Activated CD8-positive, alpha-beta T cell treated with anti-CD3 and anti-CD28 coated beads, Interleukin-2, amount 10 ng/mL, durations not matched to agents 7 days and 5 days (primary cell): ENCODE data around the gene ABTB1. TPM values are rescaled to one million over a fixed set of nuclear protein-coding genes. Genes with fewer than 3 reads are reported as not detected.
"Not testable (repeated sequence)": the region's sequence is repeated elsewhere in the genome, so short reads cannot be mapped to it uniquely, and the experiment has no call there.

ENCODE experiments used
- ATAC-seq: fragments of 150-1000 bp; cut with Tn5 transposase; one replicate; pipeline ENCODE4 v1.10.0; 2021; ENCODE audit warnings: moderate library complexity
- CTCF ChIA-PET: fragments of 350-600 bp; sonication (Branson Sonifier 250); formaldehyde crosslinking; loops from one replicate; lab custom pipeline; 2021; ENCODE audit warnings: antibody characterized with exemption; lab: Charles Lee
- POLR2A ChIA-PET: fragments of 350-600 bp; sonication (Branson Sonifier 250); formaldehyde crosslinking; loops from one replicate; lab custom pipeline; 2021; ENCODE audit warnings: antibody characterized with exemption; lab: Charles Lee
- DNase-seq: peaks from one replicate; pipeline ENCODE4 v3.0.0-alpha.2; 2020
- H3K27ac Mint-ChIP-seq: one replicate; pipeline ENCODE4 v1.8.0; 2021; ENCODE audit warnings: mild to moderate bottlenecking, mixed read lengths
- H3K27me3 Mint-ChIP-seq: one replicate; pipeline ENCODE4 v1.8.0; 2021; ENCODE audit warnings: low read depth, mixed read lengths
- H3K36me3 Mint-ChIP-seq: one replicate; pipeline ENCODE4 v1.8.0; 2021; ENCODE audit warnings: low read depth, mixed read lengths
- H3K4me1 Mint-ChIP-seq: one replicate; pipeline ENCODE4 v1.8.0; 2021; ENCODE audit warnings: low read depth, mixed read lengths
- H3K4me3 Mint-ChIP-seq: one replicate; pipeline ENCODE4 v1.8.0; 2021; ENCODE audit warnings: mild to moderate bottlenecking, mixed read lengths
- H3K9me3 Mint-ChIP-seq: one replicate; pipeline ENCODE4 v1.8.0; 2022; ENCODE audit warnings: mixed read lengths; ENCODE audit not compliant: insufficient read depth
- total RNA-seq, 2 experiments: library from RNA; stranded (reverse); gene quantifications; one replicate each; pipeline ENCODE4 v1.2.3, GENCODE V29; 2021

Gene ABTB1
- total RNA-seq, 2 experiments from 2014 or later: 15.6 to 16.5 TPM

DNA sequence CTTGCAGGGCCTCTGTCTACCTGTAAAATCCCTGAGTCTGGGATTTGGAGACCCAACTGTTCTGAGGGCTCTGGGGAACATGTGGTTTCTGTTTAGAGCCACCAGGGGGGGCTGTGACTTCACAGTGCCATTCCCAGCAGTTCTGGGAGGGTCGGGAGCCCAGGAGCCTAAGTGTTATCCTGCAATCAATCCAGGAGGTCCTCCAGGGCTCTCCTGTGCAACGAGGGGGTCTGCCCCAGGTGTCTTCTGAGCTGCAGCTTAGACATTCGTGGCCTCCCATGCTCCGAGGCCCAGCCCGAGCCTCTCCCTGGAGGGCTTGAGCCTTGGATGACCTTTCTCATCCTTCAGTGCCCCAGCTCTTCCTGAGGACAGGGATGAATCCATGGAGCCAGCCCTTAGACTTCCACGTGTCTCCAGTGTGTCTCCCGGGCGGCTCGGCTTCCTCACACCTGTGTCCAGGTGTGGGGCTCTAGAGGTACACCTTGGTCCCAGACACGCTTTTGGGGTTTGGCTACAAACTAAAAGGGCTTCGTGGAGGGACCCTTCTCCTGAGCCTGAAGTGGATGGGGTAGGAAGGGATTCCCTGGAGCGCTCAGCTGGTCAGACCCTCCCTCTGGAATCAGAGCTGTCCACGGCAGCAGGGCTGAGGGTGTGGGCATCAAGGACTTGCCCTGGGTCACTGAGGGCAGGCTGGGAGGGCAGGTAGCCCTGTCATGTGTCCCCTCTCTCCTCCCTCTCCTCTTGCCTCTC lies 20.3 kb upstream of the ABTB1 start:
- Mint-ChIP-seq H3K27ac (no peak overlapping the region), H3K4me3 (no peak overlapping the region), H3K36me3 (no peaks in the 10 kb centered on the region), H3K4me1 (no peaks in the 10 kb centered on the region), H3K9me3 (no peaks in the 10 kb centered on the region), H3K27me3 (peaks cover 4% of the 10 kb centered on the region)
- ATAC-seq: no peak
- ChIA-PET CTCF (interaction anchor here (0.8 to 2.6 kb wide), 9 partner anchors 9 to 392 kb away, joined by 3 to 10 read pairs (median 4); partner anchors contain the start of gene ABTB1), POLR2A (no interaction called here)
- DNase-seq: peak; percentile 40

DNA sequence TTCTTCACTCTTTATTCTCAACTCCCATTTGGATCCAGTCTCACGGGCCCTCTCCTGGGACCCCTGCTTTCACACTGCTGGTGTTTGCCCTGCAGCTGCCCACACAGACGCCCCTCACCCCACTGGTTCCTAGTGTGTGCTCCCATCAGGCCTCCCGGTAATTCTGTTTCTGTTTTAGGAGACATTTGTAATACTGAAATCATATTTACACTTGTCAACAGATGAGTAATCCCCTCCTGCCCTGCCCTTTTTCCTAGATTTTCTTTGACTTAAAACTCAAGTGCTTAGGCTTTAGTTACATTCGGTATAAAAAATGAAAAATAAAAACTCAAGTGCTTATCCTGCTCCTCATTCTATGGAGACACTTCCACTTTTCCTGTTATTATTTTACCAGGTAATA lies 18.4 kb upstream of the ABTB1 start:
- CTCF ChIA-PET: no interaction called here

DNA sequence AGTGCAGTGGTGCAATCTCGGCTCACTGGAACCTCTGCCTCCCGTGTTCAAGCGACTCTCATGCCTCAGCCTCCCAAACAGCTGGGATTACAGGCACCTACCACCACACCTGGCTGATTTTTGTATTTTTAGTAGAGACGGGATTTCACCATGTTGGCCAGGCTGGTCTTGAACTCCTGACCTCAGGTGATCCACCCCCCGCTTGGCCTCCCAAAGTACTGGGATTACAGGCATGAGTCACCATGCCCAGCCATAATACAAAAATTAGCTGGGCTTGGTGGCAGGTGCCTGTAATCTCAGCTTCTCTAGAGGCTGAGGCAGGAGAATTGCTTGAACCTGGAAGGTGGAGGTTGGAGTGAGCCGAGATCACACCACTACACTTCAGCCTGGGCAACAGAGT lies 17.8 kb upstream of the ABTB1 start:
- H3K4me3 Mint-ChIP-seq, H3K9me3 Mint-ChIP-seq, DNase-seq, POLR2A ChIA-PET, H3K4me1 Mint-ChIP-seq, H3K36me3 Mint-ChIP-seq, ATAC-seq, H3K27ac Mint-ChIP-seq: not testable (repeated sequence)
- CTCF ChIA-PET: interaction anchor here (1.1 kb wide), 1 partner anchor 177 kb away, joined by 3 read pairs; no protein-coding TSS in a partner anchor
- H3K27me3 Mint-ChIP-seq: peaks cover 10% of the 10 kb centered on the region

More for the DNA sequence above, 18.4 kb upstream of the ABTB1 start:
- ATAC-seq (no peak), DNase-seq (peak; percentile 15)
- POLR2A ChIA-PET: no interaction called here
- Mint-ChIP-seq H3K27me3 (peaks cover 11% of the 10 kb centered on the region), H3K4me3 (no peak overlapping the region), H3K27ac (no peak overlapping the region), H3K9me3 (no peaks in the 10 kb centered on the region), H3K36me3 (no peaks in the 10 kb centered on the region), H3K4me1 (no peaks in the 10 kb centered on the region)

GRCh38 chr3:127655641-127656040 lies 17.1 kb upstream of the ABTB1 start:
- Mint-ChIP-seq H3K27me3 (peaks cover 8% of the 10 kb centered on the region), H3K4me3 (no peak overlapping the region), H3K27ac (no peak overlapping the region), H3K9me3 (no peaks in the 10 kb centered on the region), H3K36me3 (no peaks in the 10 kb centered on the region), H3K4me1 (no peaks in the 10 kb centered on the region)
- ATAC-seq (no peak), DNase-seq (no peak)
- ChIA-PET POLR2A (interaction anchor here (2.0 kb wide), 1 partner anchor 16 kb away, joined by 6 read pairs; no protein-coding TSS in a partner anchor), CTCF (interaction anchor here (1.1 kb wide), 1 partner anchor 176 kb away, joined by 3 read pairs; no protein-coding TSS in a partner anchor)

GRCh38 chr3:127656906-127657305 lies 15.8 kb upstream of the ABTB1 start:
- ATAC-seq (no peak), DNase-seq (no peak)
- no peaks in the 10 kb centered on the region for H3K36me3 Mint-ChIP-seq
- H3K27ac Mint-ChIP-seq: no peak overlapping the region
- no peaks in the 10 kb centered on the region for H3K9me3 Mint-ChIP-seq
- H3K4me1 Mint-ChIP-seq: no peaks in the 10 kb centered on the region
- peaks cover 8% of the 10 kb centered on the region for H3K27me3 Mint-ChIP-seq
- no peak overlapping the region for H3K4me3 Mint-ChIP-seq
- ChIA-PET POLR2A (interaction anchor here (2.0 kb wide), 1 partner anchor 15 kb away, joined by 6 read pairs; no protein-coding TSS in a partner anchor), CTCF (no interaction called here)

DNA sequence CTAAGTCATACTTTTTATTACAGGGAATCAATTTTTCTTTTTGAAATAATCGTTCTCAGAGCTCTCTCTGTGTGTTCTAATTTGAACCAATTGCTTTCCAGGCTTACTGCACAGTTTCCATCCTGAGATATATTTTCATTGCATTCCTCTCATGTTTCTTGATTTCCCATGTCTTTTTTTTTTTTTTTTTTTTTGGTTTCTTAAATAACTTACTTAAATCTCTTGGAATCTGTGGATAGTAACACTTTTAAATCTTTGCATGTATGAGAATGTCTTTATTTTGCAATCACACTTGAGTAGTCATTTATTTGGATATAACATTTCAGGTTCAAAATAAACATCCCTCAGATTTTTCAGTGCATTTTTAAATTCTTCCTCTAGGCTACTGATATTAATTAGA lies 14.5 kb upstream of the ABTB1 start:
- no peaks in the 10 kb centered on the region for H3K4me1 Mint-ChIP-seq
- ATAC-seq: no peak
- no peak for DNase-seq
- H3K36me3 Mint-ChIP-seq: no peaks in the 10 kb centered on the region
- no peak overlapping the region for H3K4me3 Mint-ChIP-seq
- CTCF ChIA-PET: interaction anchor here (0.9 to 1.6 kb wide), 2 partner anchors 36 to 83 kb away, joined by 3 to 4 read pairs; no protein-coding TSS in a partner anchor
- H3K27ac Mint-ChIP-seq: no peak overlapping the region
- POLR2A ChIA-PET: no interaction called here
- H3K27me3 Mint-ChIP-seq: peaks cover 8% of the 10 kb centered on the region
- no peaks in the 10 kb centered on the region for H3K9me3 Mint-ChIP-seq

DNA sequence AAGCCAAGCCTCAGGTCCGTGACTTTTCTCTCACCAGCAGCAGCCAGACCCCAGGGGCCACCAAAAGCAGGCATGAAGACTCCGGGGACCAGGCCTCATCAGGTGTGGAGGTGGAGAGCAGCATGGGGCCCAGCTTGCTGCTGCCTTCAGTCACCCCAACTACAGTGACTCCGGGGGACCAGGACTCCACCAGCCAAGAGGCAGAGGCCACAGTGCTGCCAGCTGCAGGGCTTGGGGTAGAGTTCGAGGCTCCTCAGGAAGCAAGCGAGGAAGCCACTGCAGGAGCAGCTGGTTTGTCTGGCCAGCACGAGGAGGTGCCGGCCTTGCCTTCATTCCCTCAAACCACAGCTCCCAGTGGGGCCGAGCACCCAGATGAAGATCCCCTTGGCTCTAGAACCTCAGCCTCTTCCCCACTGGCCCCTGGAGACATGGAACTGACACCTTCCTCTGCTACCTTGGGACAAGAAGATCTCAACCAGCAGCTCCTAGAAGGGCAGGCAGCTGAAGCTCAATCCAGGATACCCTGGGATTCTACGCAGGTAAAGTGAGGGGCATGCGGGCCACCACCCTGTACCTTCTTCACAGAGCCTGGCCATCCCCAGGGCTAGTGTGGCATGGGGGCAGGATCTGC lies 12.0 kb upstream of the ABTB1 start:
- no peak overlapping the region for H3K4me3 Mint-ChIP-seq
- H3K36me3 Mint-ChIP-seq: no peaks in the 10 kb centered on the region
- POLR2A ChIA-PET: no interaction called here
- H3K4me1 Mint-ChIP-seq: no peaks in the 10 kb centered on the region
- no peaks in the 10 kb centered on the region for H3K9me3 Mint-ChIP-seq
- CTCF ChIA-PET: interaction anchor here (0.6 kb wide), 1 partner anchor 9 kb away, joined by 3 read pairs; no protein-coding TSS in a partner anchor
- H3K27ac Mint-ChIP-seq: no peak overlapping the region
- no peak for ATAC-seq
- peaks cover 8% of the 10 kb centered on the region for H3K27me3 Mint-ChIP-seq
- DNase-seq: no peak

GRCh38 chr3:127661600-127661999 lies 11.2 kb upstream of the ABTB1 start:
- no peak for DNase-seq
- Mint-ChIP-seq H3K4me1 (no peaks in the 10 kb centered on the region), H3K36me3 (no peaks in the 10 kb centered on the region), H3K27ac (no peak overlapping the region), H3K9me3 (no peaks in the 10 kb centered on the region), H3K27me3 (peaks cover 8% of the 10 kb centered on the region), H3K4me3 (no peak overlapping the region)
- POLR2A ChIA-PET: no interaction called here
- no peak for ATAC-seq
- CTCF ChIA-PET: interaction anchor here (1.6 to 1.8 kb wide), 2 partner anchors 10 to 26 kb away, joined by 4 to 9 read pairs; no protein-coding TSS in a partner anchor

DNA sequence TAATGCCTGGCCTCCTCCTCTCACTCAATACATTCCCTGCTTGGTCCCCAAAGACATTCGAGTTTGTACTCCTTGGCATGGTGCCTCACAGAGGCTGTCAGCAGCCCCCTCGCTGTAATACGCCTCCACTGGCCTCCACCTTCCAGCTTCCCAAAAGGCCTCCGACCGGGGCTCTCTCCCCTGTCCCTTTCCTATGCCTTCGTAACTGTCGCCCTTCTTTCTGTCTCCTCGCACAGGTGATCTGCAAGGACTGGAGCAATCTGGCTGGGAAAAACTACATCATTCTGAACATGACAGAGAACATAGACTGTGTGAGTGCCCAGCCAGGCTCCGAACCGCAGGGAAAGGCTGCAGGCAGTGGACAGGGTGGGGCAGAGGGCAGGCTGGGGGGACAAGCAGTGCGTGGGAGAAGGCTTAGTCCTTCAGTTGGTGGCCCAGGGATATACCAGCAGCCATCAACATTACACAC lies 10.7 kb upstream of the ABTB1 start:
- ChIA-PET POLR2A (interaction anchor here (1.0 kb wide), 1 partner anchor 9 kb away, joined by 3 read pairs; no protein-coding TSS in a partner anchor), CTCF (interaction anchor here (0.7 to 1.8 kb wide), 3 partner anchors 11 to 1214 kb away, joined by 3 to 9 read pairs (median 4); no protein-coding TSS in a partner anchor)
- H3K27me3 Mint-ChIP-seq: peaks cover 8% of the 10 kb centered on the region
- H3K4me1 Mint-ChIP-seq: no peaks in the 10 kb centered on the region
- H3K27ac Mint-ChIP-seq: no peak overlapping the region
- H3K4me3 Mint-ChIP-seq: no peak overlapping the region
- DNase-seq (no peak), ATAC-seq (no peak)
- no peaks in the 10 kb centered on the region for H3K9me3 Mint-ChIP-seq
- no peaks in the 10 kb centered on the region for H3K36me3 Mint-ChIP-seq

DNA sequence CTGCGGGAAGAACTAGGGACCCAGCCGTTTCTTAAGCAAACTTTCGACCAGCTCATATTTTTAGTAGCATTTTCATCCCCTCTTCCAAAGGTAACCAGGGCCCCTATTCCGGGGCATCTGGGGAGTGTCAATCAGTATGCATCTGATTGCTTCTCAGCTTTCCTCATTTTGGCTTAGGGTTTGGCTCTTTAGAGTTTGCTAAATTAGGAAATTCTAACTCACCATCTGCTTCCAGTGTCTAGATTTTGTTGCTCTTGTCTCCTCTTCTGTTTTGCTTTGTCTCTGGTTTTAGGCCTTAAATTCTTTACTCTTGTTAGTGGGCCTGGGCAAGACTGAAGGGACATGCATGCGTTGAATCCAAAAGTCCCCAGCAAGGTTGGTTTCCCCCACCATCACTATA lies 9.6 kb upstream of the ABTB1 start:
- no peak overlapping the region for H3K27ac Mint-ChIP-seq
- ATAC-seq (no peak), DNase-seq (no peak)
- no peaks in the 10 kb centered on the region for H3K4me1 Mint-ChIP-seq
- no peaks in the 10 kb centered on the region for H3K9me3 Mint-ChIP-seq
- CTCF ChIA-PET: interaction anchor here (0.7 to 1.8 kb wide), 3 partner anchors 12 to 31 kb away, joined by 3 to 9 read pairs (median 4); no protein-coding TSS in a partner anchor
- POLR2A ChIA-PET: interaction anchor here (0.6 to 0.8 kb wide), 2 partner anchors 9 to 191 kb away, joined by 3 to 4 read pairs; no protein-coding TSS in a partner anchor
- no peak overlapping the region for H3K4me3 Mint-ChIP-seq
- H3K27me3 Mint-ChIP-seq: peaks cover 3% of the 10 kb centered on the region
- H3K36me3 Mint-ChIP-seq: no peaks in the 10 kb centered on the region

- Mint-ChIP-seq H3K27me3 (peaks cover 3% of the 10 kb centered on the region), H3K9me3 (no peaks in the 10 kb centered on the region), H3K4me1 (no peaks in the 10 kb centered on the region), H3K4me3 (no peak overlapping the region), H3K36me3 (no peaks in the 10 kb centered on the region), H3K27ac (no peak overlapping the region)
- ATAC-seq (no peak), DNase-seq (no peak)
- ChIA-PET CTCF (no interaction called here), POLR2A (no interaction called here)
Observed at GRCh38 chr3:127665165-127665564, 7.6 kb upstream of the ABTB1 start.
